Kidney capillary endothelial cell (primary cell): ENCODE measurements around the gene APOC1.
"Not testable (repeated sequence)": the region's sequence is repeated elsewhere in the genome, so short reads cannot be mapped to it uniquely, and the experiment has no call there.

Source experiments
- DNase-seq: peaks from one replicate; pipeline ENCODE4 v3.0.0-alpha.2; 2018; ENCODE audit warnings: low spot score

APOC1 gene

DNA sequence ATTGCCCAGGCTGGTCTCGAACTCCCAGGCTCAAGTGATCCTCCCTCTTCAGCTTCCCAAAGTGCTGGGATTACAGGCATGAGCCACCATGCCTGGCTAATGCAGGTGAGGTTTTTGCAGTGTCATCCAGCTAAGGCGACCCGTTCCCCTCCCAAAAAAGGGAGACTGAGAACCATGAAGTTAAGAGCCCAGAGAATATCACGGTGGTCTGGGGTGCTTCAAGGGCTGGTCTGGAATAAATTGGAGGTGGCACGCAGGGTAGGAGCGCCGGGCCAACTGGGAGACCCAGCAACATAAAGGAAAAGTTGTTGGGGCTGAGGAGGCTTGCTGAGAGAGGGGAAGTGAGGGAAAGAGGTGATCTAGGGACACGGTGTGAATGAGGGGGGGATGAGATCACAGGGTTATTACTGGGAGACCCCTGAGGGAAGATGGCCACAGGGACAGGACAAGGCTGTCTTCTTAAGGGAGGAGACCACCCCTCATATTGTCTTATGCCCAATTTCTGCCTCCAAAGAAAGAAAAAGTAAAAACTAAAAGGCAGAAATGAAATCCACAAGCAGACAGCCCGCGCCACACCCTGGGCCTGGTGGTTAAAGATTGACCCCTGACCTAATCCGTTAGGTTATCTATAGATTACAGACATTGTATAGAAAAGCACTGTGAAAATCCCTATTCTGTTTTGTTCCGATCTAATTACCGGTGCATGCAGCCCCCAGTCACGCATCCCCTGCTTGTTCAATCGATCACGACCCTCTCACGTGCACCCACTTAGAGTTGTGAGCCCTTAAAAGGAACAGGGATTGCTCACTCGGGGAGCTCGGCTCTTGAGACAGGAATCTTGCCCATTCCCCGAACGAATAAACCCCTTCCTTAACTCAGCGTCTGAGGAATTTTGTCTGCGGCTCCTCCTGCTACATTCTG lies 636 bp upstream of the APOC1 start:
- DNase-seq: not testable (repeated sequence)

DNA sequence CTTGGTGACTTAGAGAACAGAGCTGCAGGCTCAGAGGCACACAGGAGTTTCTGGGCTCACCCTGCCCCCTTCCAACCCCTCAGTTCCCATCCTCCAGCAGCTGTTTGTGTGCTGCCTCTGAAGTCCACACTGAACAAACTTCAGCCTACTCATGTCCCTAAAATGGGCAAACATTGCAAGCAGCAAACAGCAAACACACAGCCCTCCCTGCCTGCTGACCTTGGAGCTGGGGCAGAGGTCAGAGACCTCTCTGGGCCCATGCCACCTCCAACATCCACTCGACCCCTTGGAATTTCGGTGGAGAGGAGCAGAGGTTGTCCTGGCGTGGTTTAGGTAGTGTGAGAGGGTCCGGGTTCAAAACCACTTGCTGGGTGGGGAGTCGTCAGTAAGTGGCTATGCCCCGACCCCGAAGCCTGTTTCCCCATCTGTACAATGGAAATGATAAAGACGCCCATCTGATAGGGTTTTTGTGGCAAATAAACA lies 9.9 kb downstream of the APOC1 start:
- no peak for DNase-seq

DNA sequence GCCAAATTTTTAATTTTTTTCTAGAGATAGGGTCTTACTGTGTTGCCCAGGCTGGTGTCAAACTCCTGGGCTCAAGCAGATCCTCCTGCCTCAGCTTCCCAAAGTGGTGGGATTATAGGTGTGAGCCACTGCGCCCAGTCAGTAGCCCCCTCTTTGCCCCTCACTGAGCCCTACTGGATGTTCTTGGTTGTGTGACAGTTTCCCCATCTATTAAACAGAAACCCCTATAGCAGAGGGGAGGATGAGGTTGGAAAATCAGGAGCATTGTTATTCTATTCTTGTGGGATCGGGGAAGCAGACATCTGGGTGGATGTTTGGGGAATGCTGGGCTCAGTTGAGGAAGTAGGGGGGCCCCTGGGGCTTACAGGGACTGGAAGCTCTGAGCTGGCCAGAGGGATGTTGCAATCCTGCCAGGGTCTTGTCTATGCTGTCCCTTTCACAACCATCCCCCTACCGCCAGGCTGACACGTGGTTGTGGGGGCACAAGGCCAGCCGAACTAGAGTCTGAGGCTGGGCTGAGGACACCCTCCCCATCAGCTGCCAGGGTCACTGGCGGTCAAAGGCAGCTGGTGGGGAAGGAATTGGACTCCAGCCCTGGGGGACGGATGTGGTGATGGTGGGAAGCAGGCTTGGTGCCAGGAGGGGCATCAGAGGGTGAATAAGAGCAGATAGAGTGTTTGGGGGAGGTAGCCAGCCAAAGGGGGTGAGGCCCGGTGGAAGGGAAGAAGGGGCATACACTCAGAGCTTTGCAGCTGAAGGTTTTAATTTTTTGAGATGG lies 10.9 kb downstream of the APOC1 start:
- DNase-seq: no peak

DNA sequence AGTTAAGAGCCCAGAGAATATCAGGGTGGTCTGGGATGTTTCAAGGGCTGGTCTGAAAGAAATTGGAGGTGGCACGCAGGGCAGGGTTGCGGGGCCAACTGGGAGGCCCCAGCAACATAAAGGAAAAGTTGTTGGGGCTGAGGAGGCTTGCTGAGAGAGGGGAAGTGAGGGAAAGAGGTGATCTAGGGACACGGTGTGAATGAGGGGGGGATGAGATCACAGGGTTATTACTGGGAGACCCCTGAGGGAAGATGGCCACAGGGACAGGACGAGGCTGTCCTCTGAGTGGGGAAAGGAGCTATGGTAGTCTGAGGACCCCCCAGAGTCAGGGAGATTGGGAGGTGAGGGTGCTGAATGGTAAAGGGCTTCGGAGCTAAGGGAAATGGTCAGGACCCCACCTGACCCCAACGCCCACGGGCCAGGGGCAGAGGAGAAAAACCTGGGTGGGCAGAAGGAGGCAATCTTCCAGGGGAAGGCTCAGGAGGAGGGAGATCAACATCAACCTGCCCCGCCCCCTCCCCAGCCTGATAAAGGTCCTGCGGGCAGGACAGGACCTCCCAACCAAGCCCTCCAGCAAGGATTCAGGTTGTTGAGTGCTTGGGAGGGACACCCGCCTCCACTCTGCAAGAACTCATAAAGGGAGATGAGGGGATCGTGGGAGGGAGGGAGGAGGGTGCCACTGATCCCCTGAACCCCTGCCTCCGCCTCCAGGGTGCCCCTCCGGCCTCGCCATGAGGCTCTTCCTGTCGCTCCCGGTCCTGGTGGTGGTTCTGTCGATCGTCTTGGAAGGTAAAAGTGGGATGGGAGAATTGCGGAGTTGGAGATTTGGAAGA lies 12.1 kb downstream of the APOC1 start:
- not testable (repeated sequence) for DNase-seq

DNA sequence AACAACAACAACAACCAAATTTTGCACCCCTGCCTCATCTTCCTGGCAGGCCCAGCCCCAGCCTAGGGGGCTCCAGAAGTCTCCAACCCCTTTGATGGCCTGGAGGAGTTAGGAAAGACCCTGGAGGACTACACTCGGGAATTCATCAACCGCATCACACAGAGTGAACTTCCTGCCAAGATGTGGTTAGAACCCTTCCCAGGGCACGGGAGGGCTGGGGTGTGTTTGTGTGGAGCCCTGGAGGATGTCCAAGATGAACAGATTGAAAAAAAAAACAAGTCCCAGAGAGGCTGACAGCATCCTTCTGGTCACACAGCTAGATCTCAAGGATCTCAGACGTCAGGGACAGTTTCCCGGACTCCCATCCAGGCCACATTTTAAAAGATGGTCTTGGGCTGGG lies 13.3 kb downstream of the APOC1 start:
- DNase-seq: no peak

DNA sequence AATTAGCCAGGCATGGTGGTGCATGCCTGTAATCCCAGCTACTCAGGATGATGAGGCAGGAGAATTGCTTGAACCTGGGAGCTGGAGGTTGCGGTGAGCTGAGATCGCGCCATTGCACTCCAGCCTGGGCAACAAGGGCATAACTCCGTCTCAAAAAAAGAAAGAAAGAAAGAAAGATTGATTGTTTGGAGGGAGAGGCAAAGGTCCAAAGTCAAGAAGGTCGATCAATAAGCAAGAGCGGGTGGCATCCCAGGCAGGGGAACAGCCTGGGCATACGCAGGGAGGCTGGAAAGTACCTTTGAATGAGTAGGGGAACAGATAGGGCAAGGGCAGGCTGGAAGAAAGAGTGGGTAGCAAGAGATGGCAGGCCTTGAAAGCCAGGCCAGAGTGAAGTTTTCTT lies 15.7 kb downstream of the APOC1 start:
- no peak for DNase-seq

DNA sequence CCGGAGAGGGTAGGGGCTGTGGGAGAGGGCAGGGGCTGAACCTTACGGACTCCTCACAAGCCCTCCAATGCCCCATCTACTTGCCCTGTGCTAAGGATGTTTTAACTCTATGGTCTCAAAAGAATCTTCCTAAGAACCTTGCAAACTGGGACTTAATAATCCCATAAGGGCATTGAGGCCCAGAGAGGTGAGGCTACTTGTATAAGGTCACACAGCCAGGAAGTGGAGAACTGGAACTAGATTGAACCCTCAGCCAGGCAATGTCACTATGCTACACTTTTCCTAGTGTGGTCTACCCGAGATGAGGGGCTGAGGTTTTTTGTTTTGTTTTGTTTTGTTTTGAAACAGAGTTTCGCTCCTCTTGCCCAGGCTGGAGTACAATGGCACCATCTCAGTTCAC lies 17.1 kb downstream of the APOC1 start:
- DNase-seq: no peak

DNA sequence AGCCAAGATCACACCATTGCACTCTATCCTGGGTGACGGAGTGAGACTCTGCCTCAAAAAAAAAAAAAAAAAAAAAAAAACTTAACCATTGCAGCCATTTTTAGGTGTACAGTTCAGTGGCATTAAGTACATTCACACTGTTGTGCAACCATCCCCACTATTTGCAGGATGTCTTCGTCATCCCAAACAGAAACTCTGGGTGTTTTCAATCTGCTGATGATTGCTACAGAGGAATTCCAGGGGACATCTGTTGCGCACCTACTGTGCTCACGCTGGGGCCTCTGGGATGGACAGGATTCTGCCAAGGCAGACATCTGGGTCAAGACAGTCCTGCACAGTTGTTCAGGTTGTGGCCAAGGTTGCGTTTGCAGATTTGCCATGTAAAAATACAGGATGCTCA lies 25.3 kb downstream of the APOC1 start:
- no peak for DNase-seq

DNA sequence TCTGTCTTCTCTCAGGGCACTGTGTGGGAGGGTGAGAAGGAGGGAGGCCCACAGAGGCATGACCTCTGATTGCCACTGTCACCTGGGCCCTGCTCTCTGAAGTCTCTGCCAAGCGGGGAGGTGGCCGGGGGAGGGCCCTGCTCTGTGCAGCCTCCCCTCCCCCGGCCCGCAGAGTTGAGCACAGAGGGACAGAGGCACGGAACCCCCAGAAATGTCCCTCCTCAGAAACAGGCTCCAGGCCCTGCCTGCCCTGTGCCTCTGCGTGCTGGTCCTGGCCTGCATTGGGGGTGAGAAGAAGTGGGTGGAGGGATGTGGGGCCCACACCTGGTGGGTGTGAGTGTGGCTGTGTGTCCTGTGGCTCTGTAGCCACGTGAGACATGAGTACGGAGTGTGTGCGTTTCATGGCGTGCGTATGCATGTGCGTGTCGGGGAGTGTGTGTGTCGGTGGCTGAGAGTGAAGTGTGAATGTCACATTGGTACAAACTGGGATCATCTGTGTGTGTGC lies 27.7 kb downstream of the APOC1 start, which contains the start of gene APOC4:
TSS of gene APOC4 (plus strand) at position 171 of the 505 bp plus-strand sequence. CDS start at position 212, 41 bp downstream.
- no peak for DNase-seq

DNA sequence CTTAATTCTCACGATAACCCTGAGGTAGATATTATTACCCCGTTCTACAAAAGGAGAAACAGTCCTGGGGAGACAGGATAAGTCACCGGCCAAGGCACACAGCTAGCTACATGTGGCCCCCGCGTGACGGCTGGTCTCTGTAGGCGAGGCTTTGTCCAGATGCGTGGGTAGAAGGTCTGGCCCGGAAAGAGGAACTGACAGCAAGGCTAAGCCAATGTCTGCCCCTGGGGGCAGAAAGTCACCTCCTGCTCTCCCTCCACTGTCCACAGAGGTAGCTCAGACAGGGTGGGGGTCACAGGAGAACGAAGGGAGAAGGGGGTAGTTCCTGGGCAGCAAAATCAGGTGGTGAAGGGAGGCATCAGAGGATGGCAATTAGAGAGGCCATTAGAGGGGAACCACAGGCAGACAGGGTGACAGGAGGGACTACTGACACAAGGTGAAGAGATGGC lies 29.4 kb downstream of the APOC1 start:
- DNase-seq: no peak

DNA sequence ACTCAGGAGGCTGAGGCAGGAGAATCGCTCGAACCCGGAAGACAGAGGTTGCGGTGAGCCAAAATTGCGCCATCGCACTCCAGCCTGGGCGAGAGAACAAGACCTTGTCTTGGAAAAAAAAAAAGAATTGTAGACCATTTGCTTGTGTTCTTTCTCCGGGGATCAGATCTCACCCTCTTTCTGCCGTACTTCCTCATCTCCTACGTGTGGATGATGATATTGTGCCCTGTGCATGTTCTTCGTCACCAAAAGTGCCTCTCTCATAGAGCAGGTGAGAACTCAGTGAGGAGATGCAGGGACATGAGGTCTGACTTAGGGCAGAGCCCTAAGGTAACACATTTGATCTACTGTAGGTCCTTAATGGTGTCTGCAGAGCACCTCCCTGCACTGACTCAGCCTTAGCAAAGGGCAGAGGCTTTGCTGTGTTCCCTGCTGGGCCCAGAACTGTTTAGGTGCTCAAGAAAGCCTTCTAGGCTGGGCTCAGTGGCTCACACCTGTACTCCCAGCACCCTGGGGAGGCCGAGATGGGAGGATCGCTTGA lies 32.7 kb downstream of the APOC1 start:
- no peak for DNase-seq

DNA sequence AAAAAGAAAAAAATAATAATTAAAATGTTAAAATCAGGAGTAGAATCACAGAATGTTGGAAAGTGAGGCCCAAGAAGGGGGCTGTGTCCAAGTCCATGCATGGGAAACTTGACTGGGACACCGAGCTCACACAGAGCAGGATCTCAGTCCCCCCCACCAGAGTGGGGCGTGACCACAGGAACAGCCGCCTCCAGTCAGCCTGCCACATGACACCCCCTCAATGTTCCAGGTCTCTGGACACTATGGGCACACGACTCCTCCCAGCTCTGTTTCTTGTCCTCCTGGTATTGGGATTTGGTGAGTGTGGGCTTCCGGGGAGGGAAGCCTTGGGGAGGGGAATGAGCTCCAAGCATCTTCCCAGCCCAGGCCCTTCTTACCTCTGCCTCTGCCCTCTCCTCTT lies 33.8 kb downstream of the APOC1 start:
- no peak for DNase-seq

DNA sequence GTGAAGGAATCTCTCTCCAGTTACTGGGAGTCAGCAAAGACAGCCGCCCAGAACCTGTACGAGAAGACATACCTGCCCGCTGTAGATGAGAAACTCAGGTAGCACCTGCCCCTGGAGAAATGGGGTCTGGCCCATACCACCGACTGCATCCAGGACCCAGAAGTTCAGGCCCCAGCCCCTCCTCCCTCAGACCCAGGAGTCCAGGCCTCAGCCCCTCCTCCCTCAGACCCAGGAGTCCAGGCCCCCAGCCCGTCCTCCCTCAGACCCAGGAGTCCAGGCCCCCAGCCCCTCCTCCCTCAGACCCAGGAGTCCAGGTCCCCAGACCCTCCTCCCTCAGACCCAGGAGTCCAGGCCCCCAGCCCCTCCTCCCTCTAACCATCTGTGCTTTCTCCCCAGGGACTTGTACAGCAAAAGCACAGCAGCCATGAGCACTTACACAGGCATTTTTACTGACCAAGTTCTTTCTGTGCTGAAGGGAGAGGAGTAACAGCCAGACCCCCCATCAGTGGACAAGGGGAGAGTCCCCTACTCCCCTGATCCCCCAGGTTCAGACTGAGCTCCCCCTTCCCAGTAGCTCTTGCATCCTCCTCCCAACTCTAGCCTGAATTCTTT lies 34.5 kb downstream of the APOC1 start:
- DNase-seq: no peak

DNA sequence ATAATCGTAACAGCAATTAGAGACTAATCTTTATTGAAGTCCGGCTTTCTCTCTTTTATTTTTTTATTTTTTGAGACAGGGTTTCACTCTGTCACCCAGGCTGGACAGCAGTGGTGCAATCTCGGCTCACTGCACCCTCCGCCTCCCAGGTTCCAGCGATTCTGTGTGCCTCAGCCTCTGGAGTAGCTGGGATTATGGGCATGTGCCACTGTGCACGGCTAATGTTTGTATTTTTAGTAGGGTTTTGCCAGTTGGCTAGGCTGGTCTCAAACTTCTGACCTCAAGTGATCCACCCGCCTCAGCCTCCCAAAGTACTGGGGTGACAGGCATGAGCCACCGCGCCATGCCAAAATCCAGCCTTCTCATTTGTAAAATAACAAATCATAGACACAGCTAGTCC lies 35.1 kb downstream of the APOC1 start:
- no peak for DNase-seq

DNA sequence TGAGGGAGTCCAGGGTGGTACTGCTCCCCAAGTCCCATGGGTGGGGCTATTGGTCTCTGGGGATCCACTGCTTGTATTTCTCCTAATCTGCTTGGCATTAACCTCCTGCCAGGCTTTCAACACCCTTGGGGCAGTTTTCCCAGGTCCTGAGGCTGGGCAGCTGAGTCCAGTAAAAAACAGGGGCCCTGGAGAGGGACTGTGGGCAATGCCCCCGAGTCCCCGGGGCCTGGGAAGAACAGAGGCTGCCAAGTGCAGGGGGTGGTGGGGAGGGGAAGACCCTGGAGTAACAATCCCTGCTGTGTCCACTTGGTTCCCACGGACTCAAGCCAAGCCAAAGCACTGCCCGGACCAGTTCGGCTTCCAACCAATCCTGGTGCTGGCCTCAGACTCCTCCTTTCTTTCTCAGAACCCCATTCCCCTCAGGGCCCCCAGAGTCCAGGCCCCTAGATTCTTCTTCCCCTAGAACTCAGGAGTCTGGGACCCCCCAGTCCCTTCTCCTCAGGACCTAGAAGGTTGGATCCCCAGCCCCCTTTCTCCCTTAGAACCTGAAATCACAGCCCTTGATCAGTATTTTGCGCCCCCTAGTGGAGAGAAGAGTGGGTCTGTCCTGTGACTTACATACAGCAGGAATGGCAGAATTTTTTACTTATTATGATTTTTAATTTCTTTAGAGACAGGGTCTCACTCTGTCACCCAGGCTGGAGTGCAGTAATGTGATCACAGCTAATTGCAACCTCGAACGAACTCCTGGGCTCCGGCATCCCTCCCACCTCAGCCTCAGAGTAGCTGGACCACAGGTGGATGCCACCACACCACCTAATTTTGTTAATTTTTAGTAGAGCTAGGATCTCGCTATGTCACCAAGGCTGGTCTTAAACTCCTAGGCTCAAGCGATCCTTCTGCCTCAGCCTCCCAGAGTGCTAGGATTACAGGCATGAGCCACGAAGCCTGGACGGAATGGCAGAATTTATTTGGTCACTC lies 37.1 kb downstream of the APOC1 start:
- peak; percentile 64 for DNase-seq

DNA sequence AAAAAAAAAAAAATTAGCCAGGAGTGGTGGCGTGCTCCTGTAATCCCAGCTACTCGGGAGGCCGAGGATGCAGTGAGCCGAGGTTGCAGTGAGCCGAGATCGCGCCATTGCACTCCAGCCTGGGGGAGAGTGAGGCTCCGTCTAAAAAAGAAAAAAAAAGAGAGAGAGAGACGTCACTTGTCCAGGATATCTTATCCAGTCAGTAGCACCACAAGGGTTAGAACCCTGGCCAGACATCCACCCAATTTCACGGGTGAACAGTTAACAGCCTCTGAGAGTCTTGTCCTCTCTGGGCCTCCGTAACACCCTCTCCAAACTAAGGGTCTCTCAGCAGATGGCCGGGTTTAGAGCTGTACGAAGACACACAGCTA lies 39.9 kb downstream of the APOC1 start:
- DNase-seq: no peak

DNA sequence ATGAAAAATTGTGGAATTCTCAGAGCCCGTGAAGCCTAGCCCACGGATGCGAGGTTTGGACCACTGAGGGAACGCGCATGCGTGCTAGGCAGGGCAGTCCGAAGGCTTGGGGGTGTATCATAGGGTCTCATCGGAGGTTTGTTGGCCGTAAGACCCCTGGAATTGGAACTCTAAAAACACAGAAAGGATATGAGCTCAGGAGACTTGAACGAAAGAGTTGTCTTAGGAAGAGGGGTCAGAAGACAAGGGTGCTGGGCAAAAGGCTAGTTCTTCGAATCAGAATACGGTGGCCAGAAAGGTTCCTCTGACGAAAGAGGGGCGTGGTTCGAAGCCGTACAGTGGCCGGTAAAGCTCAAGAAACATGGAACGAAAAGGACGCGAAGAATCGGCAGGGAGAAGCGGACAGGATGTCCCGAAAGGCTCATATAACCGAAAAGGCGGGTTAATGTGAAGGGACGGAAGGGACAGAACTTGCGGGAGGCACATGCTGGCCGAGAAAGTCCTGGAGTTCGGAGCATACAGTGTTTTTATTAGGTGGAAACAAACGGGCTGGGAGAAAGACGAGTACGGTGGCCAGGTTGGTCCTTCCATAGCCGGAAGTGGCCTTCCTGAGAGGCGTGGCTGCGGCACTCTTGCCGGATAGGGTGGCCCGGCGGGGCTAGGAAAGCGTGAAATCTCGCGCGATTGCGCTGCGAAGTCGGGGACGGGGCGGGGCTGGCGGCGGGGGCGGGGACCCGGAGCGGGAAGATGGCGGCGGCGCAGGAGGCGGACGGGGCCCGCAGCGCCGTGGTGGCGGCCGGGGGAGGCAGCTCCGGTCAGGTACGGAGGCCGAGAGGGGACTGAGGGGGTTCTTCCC lies 40.5 kb downstream of the APOC1 start, which contains the start of gene CLPTM1:
TSS of gene CLPTM1 (plus strand) at position 732 of the 856 bp plus-strand sequence. CDS start at position 748, 16 bp downstream.
- DNase-seq: peak; percentile 96
